ENCODE data around the gene ASB7. TPM values are rescaled to one million over a fixed set of nuclear protein-coding genes. Genes with fewer than 3 reads are reported as not detected.

Gene ASB7
- 10 to 100 TPM; 16.1 to 23.1 (median 20.5) TPM for total RNA-seq
- total RNA-seq (2013), result 21.3 TPM

- Histone ChIP-seq H3K27me3 (ENCODE audit: control insufficient read depth, insufficient read depth, low read length) (no peaks in the 10 kb centered on the region), H3K9me3 (ENCODE audit: control insufficient read depth, insufficient read depth, low read length) (no peaks in the 10 kb centered on the region), H3K4me3 (ENCODE audit: low read length) (peak within 1 kb of the TSS; percentile 89), H3K27ac (ENCODE audit: low read length) (peak within 1 kb of the TSS; percentile 83), H3K4me1 (ENCODE audit: control insufficient read depth, insufficient read depth, low read length) (peaks cover 21% of the 10 kb centered on the region), H3K36me3 (ENCODE audit: control insufficient read depth, insufficient read depth, low read length) (peaks cover 5% of the 10 kb centered on the region)
- no peaks in the 10 kb centered on the region for H3K9me3 Mint-ChIP-seq
- H3K27me3 Mint-ChIP-seq (ENCODE audit: low read depth in 2 of 2), result no peaks in the 10 kb centered on the region
- ATAC-seq (peak; percentile 89 to 98 (median 90)), DNase-seq (peak; percentile 99 to 100)
- H3K4me1 Mint-ChIP-seq, result peaks cover 36 to 39% of the 10 kb centered on the region in 2 donors
- no peak within 1 kb of the TSS for H3K27ac Mint-ChIP-seq
- no peak for TF ChIP-seq CTCF (IDR thresholded peaks at IDR 0.05)
- intact Hi-C loops (cut with micrococcal nuclease), result loop anchor here (1.0 to 10.0 kb wide), 5 partner anchors 260 to 1120 kb away; partner anchors contain the start of gene TARS3
- under 1% methylated on average over 49 of the region's 51 CpGs for WGBS (ENCODE audit: insufficient coverage)
- no peak within 1 kb of the TSS for H3K4me3 Mint-ChIP-seq
- no peaks in the 10 kb centered on the region for H3K36me3 Mint-ChIP-seq
Measured at GRCh38 chr15:100602064-100602822, at the start of gene ASB7, which contains the start of gene LINS1. TSS of gene ASB7 (plus strand) at chr15:100602589. CDS start at chr15:100612217, 9,628 bp downstream. TSS of gene LINS1 (minus strand) at chr15:100602184. CDS start at chr15:100580842, 21,342 bp downstream.

DNA sequence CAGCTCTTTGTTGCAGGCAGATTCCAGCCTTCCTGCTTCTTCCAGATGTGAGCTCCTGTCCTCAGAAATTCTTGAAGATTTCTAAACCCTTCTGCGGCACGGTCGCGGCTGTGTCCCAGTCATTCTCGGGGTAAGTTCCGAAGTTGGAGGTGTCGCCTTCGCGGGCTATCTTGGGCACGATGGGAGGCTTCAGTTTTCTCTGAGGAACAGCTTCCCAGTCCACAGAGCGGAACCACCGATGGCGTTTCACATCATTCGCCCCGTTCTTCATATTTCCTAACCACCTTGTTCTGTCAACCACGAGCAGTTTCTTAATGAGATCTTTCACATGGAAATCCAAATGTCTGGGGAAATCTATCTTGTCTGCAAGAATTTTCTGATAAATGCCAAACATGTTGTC lies 48.9 kb upstream of the ASB7 start:
- DNase-seq (no peak), ATAC-seq (no peak)
- Mint-ChIP-seq H3K9me3 (peaks cover 0 to 3% of the 10 kb centered on the region in 2 donors), H3K4me3 (no peak overlapping the region), H3K27ac (no peak overlapping the region), H3K4me1 (no peaks in the 10 kb centered on the region), H3K36me3 (no peaks in the 10 kb centered on the region), H3K27me3 (ENCODE audit: low read depth in 2 of 2) (no peaks in the 10 kb centered on the region)
- Histone ChIP-seq H3K4me3 (ENCODE audit: low read length) (no peak overlapping the region), H3K36me3 (ENCODE audit: control insufficient read depth, insufficient read depth, low read length) (no peaks in the 10 kb centered on the region), H3K9me3 (ENCODE audit: control insufficient read depth, insufficient read depth, low read length) (no peaks in the 10 kb centered on the region), H3K4me1 (ENCODE audit: control insufficient read depth, insufficient read depth, low read length) (no peaks in the 10 kb centered on the region), H3K27ac (ENCODE audit: low read length) (no peak overlapping the region), H3K27me3 (ENCODE audit: control insufficient read depth, insufficient read depth, low read length) (no peaks in the 10 kb centered on the region)
- no peak for TF ChIP-seq CTCF (IDR thresholded peaks at IDR 0.05)
- intact Hi-C loops (cut with micrococcal nuclease), result no loop called here
- 93% methylated on average over 16 of the region's 16 CpGs for WGBS (ENCODE audit: insufficient coverage)

DNA sequence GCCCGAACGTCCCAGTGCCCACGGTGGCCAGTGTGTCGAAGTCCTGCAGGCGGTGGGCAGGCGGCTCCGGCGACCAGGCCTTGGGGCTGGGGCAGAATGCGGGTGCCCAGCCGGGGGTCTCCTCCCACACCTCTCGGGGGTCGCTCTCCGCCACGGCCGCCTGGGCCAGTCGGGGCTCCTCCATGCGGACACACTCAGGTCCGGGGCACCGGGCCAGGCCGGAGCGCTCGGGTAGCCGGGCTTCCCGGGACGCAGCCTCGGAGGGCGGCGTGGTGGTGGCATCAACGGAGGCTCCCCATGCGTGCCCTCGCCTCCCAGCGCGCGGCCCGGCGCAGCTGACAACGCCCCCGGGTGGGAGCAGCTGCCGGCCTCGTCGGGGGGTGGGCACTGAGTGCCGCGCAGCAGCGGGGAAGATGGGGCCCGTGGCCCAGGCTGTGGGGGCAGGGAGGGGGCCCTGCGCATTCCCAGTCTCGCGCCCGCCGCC lies 43.6 kb upstream of the ASB7 start:
- Histone ChIP-seq H3K27ac (ENCODE audit: low read length) (no peak overlapping the region), H3K36me3 (ENCODE audit: control insufficient read depth, insufficient read depth, low read length) (no peaks in the 10 kb centered on the region), H3K9me3 (ENCODE audit: control insufficient read depth, insufficient read depth, low read length) (no peaks in the 10 kb centered on the region), H3K4me1 (ENCODE audit: control insufficient read depth, insufficient read depth, low read length) (no peaks in the 10 kb centered on the region), H3K4me3 (ENCODE audit: low read length) (no peak overlapping the region), H3K27me3 (ENCODE audit: control insufficient read depth, insufficient read depth, low read length) (no peaks in the 10 kb centered on the region)
- ATAC-seq (no peak), DNase-seq (no peak)
- no peaks in the 10 kb centered on the region for H3K27me3 Mint-ChIP-seq (ENCODE audit: low read depth in 2 of 2)
- no peak overlapping the region for H3K27ac Mint-ChIP-seq
- TF ChIP-seq CTCF (IDR thresholded peaks at IDR 0.05), result no peak
- H3K36me3 Mint-ChIP-seq, result no peaks in the 10 kb centered on the region
- WGBS (ENCODE audit: insufficient coverage), result 95% methylated on average over 50 of the region's 50 CpGs
- H3K4me3 Mint-ChIP-seq, result no peak overlapping the region
- H3K9me3 Mint-ChIP-seq, result no peaks in the 10 kb centered on the region
- no peaks in the 10 kb centered on the region for H3K4me1 Mint-ChIP-seq
- intact Hi-C loops (cut with micrococcal nuclease), result no loop called here

Measured in natural killer cell (primary cell).